HepG2 (cell line): Measurements from ENCODE around the gene FAM114A1. TPM values are rescaled to one million over a fixed set of nuclear protein-coding genes. Genes with fewer than 3 reads are reported as not detected.

ENCODE experiments used
- ARID3A ChIP-seq: IDR thresholded peaks from 2 replicates; pipeline ENCODE4 v1.6.1; 2012; ENCODE audit warnings: low read depth, low read length, improper control_type of control experiment
- CTCF ChIP-seq: sonication (generic); formaldehyde crosslinking; IDR thresholded peaks from 2 replicates; pipeline ENCODE4 v1.5.0; 2020; ENCODE audit warnings: mild to moderate bottlenecking, missing genetic modification reagents, moderate library complexity
- FIP1L1 ChIP-seq: fragments of 200-400 bp; formaldehyde crosslinking; IDR thresholded peaks from 2 replicates; pipeline ENCODE4 v1.6.1; 2018; ENCODE audit warnings: low read depth, mild to moderate bottlenecking, low read length, moderate library complexity, borderline replicate concordance; ENCODE audit not compliant: insufficient read depth
- MAF1 ChIP-seq: sonication (generic); formaldehyde crosslinking; IDR thresholded peaks from 2 replicates; pipeline ENCODE4 v1.5.0; 2020; ENCODE audit warnings: missing genetic modification reagents, borderline replicate concordance
- MATR3 ChIP-seq: sonication (generic); formaldehyde crosslinking; IDR thresholded peaks from 2 replicates; pipeline ENCODE4 v1.4.0; 2020; ENCODE audit warnings: missing genetic modification reagents
- MTF2 ChIP-seq: sonication (generic); formaldehyde crosslinking; IDR thresholded peaks from 2 replicates; pipeline ENCODE4 v1.5.0; 2020; ENCODE audit warnings: missing genetic modification reagents, borderline replicate concordance
- NCOA5 ChIP-seq: sonication (generic); formaldehyde crosslinking; IDR thresholded peaks from 2 replicates; pipeline ENCODE4 v1.4.0; 2020; ENCODE audit warnings: missing genetic modification reagents
- NFIB ChIP-seq: sonication (generic); formaldehyde crosslinking; IDR thresholded peaks from 2 replicates; pipeline ENCODE4 v1.9.0; 2021; ENCODE audit warnings: missing genetic modification reagents, mild to moderate bottlenecking, borderline replicate concordance
- PHF21A ChIP-seq: sonication (generic); formaldehyde crosslinking; IDR thresholded peaks from 2 replicates; pipeline ENCODE4 v1.5.0; 2020; ENCODE audit warnings: mild to moderate bottlenecking, missing genetic modification reagents
- RERE ChIP-seq: IDR thresholded peaks from 2 replicates; pipeline ENCODE4 v1.6.1; 2016; ENCODE audit warnings: low read depth, missing genetic modification reagents, missing compliant biosample characterization
- ZFP62 ChIP-seq: sonication (generic); formaldehyde crosslinking; IDR thresholded peaks from 2 replicates; pipeline ENCODE4 v1.4.0; 2020; ENCODE audit warnings: missing genetic modification reagents
- ZFP82 ChIP-seq: sonication (generic); formaldehyde crosslinking; IDR thresholded peaks from 2 replicates; pipeline ENCODE4 v1.5.1; 2020; ENCODE audit warnings: mild to moderate bottlenecking, missing genetic modification reagents, borderline replicate concordance
- ZSCAN20 ChIP-seq: sonication (generic); formaldehyde crosslinking; IDR thresholded peaks from 2 replicates; pipeline ENCODE4 v1.4.0; 2020; ENCODE audit warnings: missing genetic modification reagents, mild to moderate bottlenecking, borderline replicate concordance
- polyA plus RNA-seq, 8 experiments: library from polyadenylated mRNA; depleted of rRNA in 3 of 8; stranded (reverse) in 7 of 8; unstranded in 1 of 8; fragments of >200 nt; fragmentation: Illumina TruSeq in 4 of 8; extraction: Trizol in 4 of 8; gene quantifications; 2 replicates each; pipeline versions ENCODE4 v1.2.1 to v1.2.3, GENCODE V29; 2011 to 2016; ENCODE audit warnings: low read depth in 4 of 8, missing spikeins in 1 of 8, mixed read lengths in 1 of 8; ENCODE audit not compliant: insufficient read depth in 1 of 8
- total RNA-seq, 5 experiments: library from RNA; depleted of rRNA; stranded (reverse); fragments of >200 nt; fragmentation: Illumina TruSeq; extraction: Trizol; gene quantifications; 2 replicates each; pipeline ENCODE4 v1.2.3, GENCODE V29; 2016; ENCODE audit warnings: low read depth in 1 of 5
- TF ChIP-seq, protein P1 (sequence below): sonication (generic); formaldehyde crosslinking; IDR thresholded peaks from 2 replicates; pipeline ENCODE4 v1.4.0; 2020; ENCODE audit warnings: low read depth, mild to moderate bottlenecking, missing genetic modification reagents
- TF ChIP-seq, protein P2 (sequence below): sonication (generic); formaldehyde crosslinking; conservative IDR thresholded peaks from 2 replicates; pipeline ENCODE4 v1.4.0; 2020; ENCODE audit warnings: mild to moderate bottlenecking, missing genetic modification reagents, moderate library complexity

FAM114A1 gene
- total and polyA plus RNA-seq, 2 of the 13 experiments (the other 11 are each of a cell fraction or from before 2014, with no cell fraction given): 61.0 to 76.9 TPM

- peak; percentile 37; the same call in 1 of the 2 replicates for TF ChIP-seq ARID3A
- TF ChIP-seq ZFP82: no peak
- TF ChIP-seq PHF21A (CRISPR knock-in tag): 0 out of 2 replicates have a peak, but pooled peaks have one; percentile 54
- TF ChIP-seq FIP1L1: no peak
- no peak for TF ChIP-seq RERE
- no peak for TF ChIP-seq ZSCAN20 (CRISPR knock-in tag)
- TF ChIP-seq ZFP62 (CRISPR knock-in tag): no peak
- no peak for TF ChIP-seq MTF2 (CRISPR knock-in tag)
- TF ChIP-seq, protein P1, sequence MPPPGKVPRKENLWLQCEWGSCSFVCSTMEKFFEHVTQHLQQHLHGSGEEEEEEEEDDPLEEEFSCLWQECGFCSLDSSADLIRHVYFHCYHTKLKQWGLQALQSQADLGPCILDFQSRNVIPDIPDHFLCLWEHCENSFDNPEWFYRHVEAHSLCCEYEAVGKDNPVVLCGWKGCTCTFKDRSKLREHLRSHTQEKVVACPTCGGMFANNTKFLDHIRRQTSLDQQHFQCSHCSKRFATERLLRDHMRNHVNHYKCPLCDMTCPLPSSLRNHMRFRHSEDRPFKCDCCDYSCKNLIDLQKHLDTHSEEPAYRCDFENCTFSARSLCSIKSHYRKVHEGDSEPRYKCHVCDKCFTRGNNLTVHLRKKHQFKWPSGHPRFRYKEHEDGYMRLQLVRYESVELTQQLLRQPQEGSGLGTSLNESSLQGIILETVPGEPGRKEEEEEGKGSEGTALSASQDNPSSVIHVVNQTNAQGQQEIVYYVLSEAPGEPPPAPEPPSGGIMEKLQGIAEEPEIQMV (CRISPR knock-in tag): no peak
- no peak for TF ChIP-seq MATR3 (CRISPR knock-in tag)
- no peak for TF ChIP-seq CTCF (CRISPR knock-in tag)
- TF ChIP-seq, protein P2, sequence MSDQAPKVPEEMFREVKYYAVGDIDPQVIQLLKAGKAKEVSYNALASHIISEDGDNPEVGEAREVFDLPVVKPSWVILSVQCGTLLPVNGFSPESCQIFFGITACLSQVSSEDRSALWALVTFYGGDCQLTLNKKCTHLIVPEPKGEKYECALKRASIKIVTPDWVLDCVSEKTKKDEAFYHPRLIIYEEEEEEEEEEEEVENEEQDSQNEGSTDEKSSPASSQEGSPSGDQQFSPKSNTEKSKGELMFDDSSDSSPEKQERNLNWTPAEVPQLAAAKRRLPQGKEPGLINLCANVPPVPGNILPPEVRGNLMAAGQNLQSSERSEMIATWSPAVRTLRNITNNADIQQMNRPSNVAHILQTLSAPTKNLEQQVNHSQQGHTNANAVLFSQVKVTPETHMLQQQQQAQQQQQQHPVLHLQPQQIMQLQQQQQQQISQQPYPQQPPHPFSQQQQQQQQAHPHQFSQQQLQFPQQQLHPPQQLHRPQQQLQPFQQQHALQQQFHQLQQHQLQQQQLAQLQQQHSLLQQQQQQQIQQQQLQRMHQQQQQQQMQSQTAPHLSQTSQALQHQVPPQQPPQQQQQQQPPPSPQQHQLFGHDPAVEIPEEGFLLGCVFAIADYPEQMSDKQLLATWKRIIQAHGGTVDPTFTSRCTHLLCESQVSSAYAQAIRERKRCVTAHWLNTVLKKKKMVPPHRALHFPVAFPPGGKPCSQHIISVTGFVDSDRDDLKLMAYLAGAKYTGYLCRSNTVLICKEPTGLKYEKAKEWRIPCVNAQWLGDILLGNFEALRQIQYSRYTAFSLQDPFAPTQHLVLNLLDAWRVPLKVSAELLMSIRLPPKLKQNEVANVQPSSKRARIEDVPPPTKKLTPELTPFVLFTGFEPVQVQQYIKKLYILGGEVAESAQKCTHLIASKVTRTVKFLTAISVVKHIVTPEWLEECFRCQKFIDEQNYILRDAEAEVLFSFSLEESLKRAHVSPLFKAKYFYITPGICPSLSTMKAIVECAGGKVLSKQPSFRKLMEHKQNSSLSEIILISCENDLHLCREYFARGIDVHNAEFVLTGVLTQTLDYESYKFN: peak; percentile 53; the same call in 1 of the 2 replicates
- no peak for TF ChIP-seq NCOA5
- no peak for TF ChIP-seq MAF1
- no peak for TF ChIP-seq NFIB (CRISPR knock-in tag)
Observed at GRCh38 chr4:38872620-38873019, 5.0 kb downstream of the FAM114A1 start (continued).
